ENCODE results near the gene SCO2. TPM values are rescaled to one million over a fixed set of nuclear protein-coding genes. Genes with fewer than 3 reads are reported as not detected.

SCO2 gene
- total and polyA plus RNA-seq, 2 of the 13 experiments (the other 11 are each of a cell fraction or from before 2014, with no cell fraction given), result 0.32 to 3.7 TPM

GRCh38 chr22:50527921-50528681, 2.7 kb upstream of the SCO2 start:
- 91% methylated on average over 17 of the region's 18 CpGs for WGBS (ENCODE audit: low lambda C conversion rate)
- Histone ChIP-seq H3K27ac (ENCODE audit: extremely low read length, insufficient read depth, low read length) (no peak overlapping the region), H3K9me3 (ENCODE audit: low read length) (no peaks in the 10 kb centered on the region), H3K9ac (ENCODE audit: insufficient read depth, low read depth, low read length) (no peak overlapping the region), H2AFZ (ENCODE audit: low read length) (no peak overlapping the region), H3K4me3 (replicated peaks in 1 of 3; ENCODE audit: insufficient read depth in 1 of 3, low read depth in 2 of 3, low read length in 3 of 3) (no peak overlapping the region), H3K27me3 (ENCODE audit: control insufficient read depth in 1 of 2, insufficient read depth in 2 of 2, low read length in 2 of 2) (no peaks in the 10 kb centered on the region), H3K79me2 (ENCODE audit: insufficient read depth, low read length) (peaks cover 20% of the 10 kb centered on the region), H4K20me1 (ENCODE audit: insufficient read depth, low read length) (peaks cover 15% of the 10 kb centered on the region), H3K4me1 (ENCODE audit: insufficient read depth, low read length) (peaks cover 70% of the 10 kb centered on the region), H3K4me2 (ENCODE audit: low read depth, low read length) (no peak overlapping the region), H3K36me3 (replicated peaks in 1 of 2; ENCODE audit: control insufficient read depth in 1 of 2, insufficient read depth in 2 of 2, low read length in 2 of 2) (peaks cover 1 to 7% of the 10 kb centered on the region in 2 experiments; a peak in 4 of 5 replicates)
- CTCF ChIA-PET (ENCODE audit: low intra/inter-chr PET ratio, low total read pairs), result no interaction called here
- intact Hi-C loops (cut with micrococcal nuclease; ENCODE audit: unreplicated experiment) (loop anchor here (5.0 kb wide), 1 partner anchor 34 kb away; the partner anchor contains the start of gene SYCE3), in situ Hi-C loops (cut with HindIII; ENCODE audit: extremely low pct_ligation_motif_present, low pct_unique_long_range_greater_than_20kb) (no loop called here)
- FAIRE-seq, result no peak
- ATAC-seq, result no peak
- no peak for DNase-seq (ENCODE audit: low spot score)
- no TSS peak for BruUV-seq (replicated peaks)
- POLR2A ChIA-PET, result interaction anchor here (0.8 to 2.5 kb wide), 6 partner anchors 10 to 172 kb away, joined by 3 to 7 read pairs (median 4); partner anchors contain the start of genes ARSA, LMF2, NCAPH2 and SYCE3
- peak; percentile 16 for TF ChIP-seq RBM22 (optimal IDR thresholded peaks at IDR 0.05; ENCODE audit: low read length)
- no peak for TF ChIP-seq ZIK1 (CRISPR knock-in tag; IDR thresholded peaks at IDR 0.05; ENCODE audit: borderline replicate concordance, low read depth)
- TF ChIP-seq, protein P1, sequence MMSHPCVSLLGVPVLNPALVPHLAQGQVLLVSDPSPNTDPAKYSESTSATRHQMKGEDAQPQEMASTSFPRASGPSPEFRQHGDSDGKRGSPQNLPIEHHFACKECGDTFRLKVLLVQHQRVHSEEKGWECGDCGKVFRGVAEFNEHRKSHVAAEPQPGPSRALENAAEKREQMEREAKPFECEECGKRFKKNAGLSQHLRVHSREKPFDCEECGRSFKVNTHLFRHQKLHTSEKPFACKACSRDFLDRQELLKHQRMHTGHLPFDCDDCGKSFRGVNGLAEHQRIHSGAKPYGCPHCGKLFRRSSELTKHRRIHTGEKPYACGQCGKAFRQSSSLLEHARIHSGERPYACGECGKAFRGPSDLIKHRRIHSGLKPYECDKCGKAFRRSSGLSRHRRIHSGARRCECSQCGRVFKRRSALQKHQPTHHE (CRISPR knock-in tag; IDR thresholded peaks at IDR 0.05; ENCODE audit: borderline replicate concordance), result no peak
- no peak for TF ChIP-seq ZNF792 (CRISPR knock-in tag; IDR thresholded peaks at IDR 0.05)
- TF ChIP-seq, protein P2, sequence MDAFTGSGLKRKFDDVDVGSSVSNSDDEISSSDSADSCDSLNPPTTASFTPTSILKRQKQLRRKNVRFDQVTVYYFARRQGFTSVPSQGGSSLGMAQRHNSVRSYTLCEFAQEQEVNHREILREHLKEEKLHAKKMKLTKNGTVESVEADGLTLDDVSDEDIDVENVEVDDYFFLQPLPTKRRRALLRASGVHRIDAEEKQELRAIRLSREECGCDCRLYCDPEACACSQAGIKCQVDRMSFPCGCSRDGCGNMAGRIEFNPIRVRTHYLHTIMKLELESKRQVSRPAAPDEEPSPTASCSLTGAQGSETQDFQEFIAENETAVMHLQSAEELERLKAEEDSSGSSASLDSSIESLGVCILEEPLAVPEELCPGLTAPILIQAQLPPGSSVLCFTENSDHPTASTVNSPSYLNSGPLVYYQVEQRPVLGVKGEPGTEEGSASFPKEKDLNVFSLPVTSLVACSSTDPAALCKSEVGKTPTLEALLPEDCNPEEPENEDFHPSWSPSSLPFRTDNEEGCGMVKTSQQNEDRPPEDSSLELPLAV (CRISPR knock-in tag; conservative IDR thresholded peaks at IDR 0.05; ENCODE audit: low read depth), result no peak
- TF ChIP-seq, protein P3, sequence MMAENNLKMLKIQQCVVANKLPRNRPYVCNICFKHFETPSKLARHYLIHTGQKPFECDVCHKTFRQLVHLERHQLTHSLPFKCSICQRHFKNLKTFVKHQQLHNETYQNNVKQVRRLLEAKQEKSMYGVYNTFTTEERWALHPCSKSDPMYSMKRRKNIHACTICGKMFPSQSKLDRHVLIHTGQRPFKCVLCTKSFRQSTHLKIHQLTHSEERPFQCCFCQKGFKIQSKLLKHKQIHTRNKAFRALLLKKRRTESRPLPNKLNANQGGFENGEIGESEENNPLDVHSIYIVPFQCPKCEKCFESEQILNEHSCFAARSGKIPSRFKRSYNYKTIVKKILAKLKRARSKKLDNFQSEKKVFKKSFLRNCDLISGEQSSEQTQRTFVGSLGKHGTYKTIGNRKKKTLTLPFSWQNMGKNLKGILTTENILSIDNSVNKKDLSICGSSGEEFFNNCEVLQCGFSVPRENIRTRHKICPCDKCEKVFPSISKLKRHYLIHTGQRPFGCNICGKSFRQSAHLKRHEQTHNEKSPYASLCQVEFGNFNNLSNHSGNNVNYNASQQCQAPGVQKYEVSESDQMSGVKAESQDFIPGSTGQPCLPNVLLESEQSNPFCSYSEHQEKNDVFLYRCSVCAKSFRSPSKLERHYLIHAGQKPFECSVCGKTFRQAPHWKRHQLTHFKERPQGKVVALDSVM (CRISPR knock-in tag; IDR thresholded peaks at IDR 0.05), result peak; percentile 29; the same call in 1 of the 2 replicates
- TF ChIP-seq ZKSCAN5 (CRISPR knock-in tag; IDR thresholded peaks at IDR 0.05), result no peak
- TF ChIP-seq, protein P4, sequence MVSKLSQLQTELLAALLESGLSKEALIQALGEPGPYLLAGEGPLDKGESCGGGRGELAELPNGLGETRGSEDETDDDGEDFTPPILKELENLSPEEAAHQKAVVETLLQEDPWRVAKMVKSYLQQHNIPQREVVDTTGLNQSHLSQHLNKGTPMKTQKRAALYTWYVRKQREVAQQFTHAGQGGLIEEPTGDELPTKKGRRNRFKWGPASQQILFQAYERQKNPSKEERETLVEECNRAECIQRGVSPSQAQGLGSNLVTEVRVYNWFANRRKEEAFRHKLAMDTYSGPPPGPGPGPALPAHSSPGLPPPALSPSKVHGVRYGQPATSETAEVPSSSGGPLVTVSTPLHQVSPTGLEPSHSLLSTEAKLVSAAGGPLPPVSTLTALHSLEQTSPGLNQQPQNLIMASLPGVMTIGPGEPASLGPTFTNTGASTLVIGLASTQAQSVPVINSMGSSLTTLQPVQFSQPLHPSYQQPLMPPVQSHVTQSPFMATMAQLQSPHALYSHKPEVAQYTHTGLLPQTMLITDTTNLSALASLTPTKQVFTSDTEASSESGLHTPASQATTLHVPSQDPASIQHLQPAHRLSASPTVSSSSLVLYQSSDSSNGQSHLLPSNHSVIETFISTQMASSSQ (IDR thresholded peaks at IDR 0.05; ENCODE audit: low read depth), result no peak
- TF ChIP-seq, protein P4 (CRISPR knock-in tag; IDR thresholded peaks at IDR 0.05; ENCODE audit: borderline replicate concordance), result no peak
- 0 out of 2 replicates have a peak, but pooled peaks have one; percentile 22 for TF ChIP-seq ZNF326 (CRISPR knock-in tag; IDR thresholded peaks at IDR 0.05; ENCODE audit: borderline replicate concordance)
- no peak for TF ChIP-seq ZNF629 (CRISPR knock-in tag; conservative IDR thresholded peaks at IDR 0.05)
- TF ChIP-seq ZNF841 (CRISPR knock-in tag; IDR thresholded peaks at IDR 0.05; ENCODE audit: borderline replicate concordance), result no peak
- peak; percentile 14; the same call in 1 of the 2 replicates for TF ChIP-seq ZNF460 (CRISPR knock-in tag; IDR thresholded peaks at IDR 0.05; ENCODE audit: borderline replicate concordance)
- TF ChIP-seq ZNF160 (CRISPR knock-in tag; IDR thresholded peaks at IDR 0.05), result no peak

Data from HepG2 (cell line).